IMR-90 (cell line): ENCODE measurements around the gene IGSF22. TPM values are rescaled to one million over a fixed set of nuclear protein-coding genes. Genes with fewer than 3 reads are reported as not detected.

Source experiments
- ATAC-seq: fragments of 200-7000 bp; cut with Tn5 transposase; 2 replicates; pipeline ENCODE4 v1.9.1; 2020; ENCODE audit warnings: low read depth, mild to moderate bottlenecking, moderate library complexity
- BruUV-seq: library from RNA; stranded (reverse); fragments of 400-500 nt; replicated peaks from 2 replicates; lab custom pipeline; 2021; lab: Mats Ljungman, UMichigan
- CTCF ChIA-PET: fragments of 300-600 bp; formaldehyde crosslinking; extraction: SDS; loops from one replicate; lab custom pipeline; 2021; ENCODE audit warnings: antibody characterized with exemption; lab: Yijun Ruan, JAX
- POLR2A ChIA-PET: fragments of 300-600 bp; sonication (Branson Sonifier 250); formaldehyde crosslinking; loops from one replicate; lab custom pipeline; 2022; ENCODE audit warnings: antibody characterized with exemption; ENCODE audit not compliant: unreplicated experiment; lab: Charles Lee
- DNase-seq: peaks from one replicate; pipeline ENCODE4 v3.0.0; 2013
- H2AFZ ChIP-seq: replicated peaks from 2 replicates; pipeline ENCODE3; 2013; ENCODE audit warnings: low read length, mild to moderate bottlenecking; ENCODE audit not compliant: poor library complexity
- H2AK5ac ChIP-seq: 2 replicates; pipeline ENCODE4 v1.6.1; 2013; ENCODE audit warnings: low read depth, low read length, inconsistent platforms
- H2AK9ac ChIP-seq: replicated peaks from 2 replicates; pipeline ENCODE3; 2013; ENCODE audit warnings: mild to moderate bottlenecking, low read depth, low read length, moderate library complexity; ENCODE audit not compliant: poor library complexity
- H2BK120ac ChIP-seq: 2 replicates; pipeline ENCODE4 v1.6.1; 2013; ENCODE audit warnings: low read depth, low read length, inconsistent platforms
- H2BK15ac ChIP-seq: 3 replicates; pipeline ENCODE4 v1.6.1; 2013; ENCODE audit warnings: low read depth, low read length, inconsistent platforms
- H2BK20ac ChIP-seq: 2 replicates; pipeline ENCODE4 v1.6.1; 2013; ENCODE audit warnings: low read depth, mild to moderate bottlenecking, inconsistent platforms, low read length, moderate library complexity
- H2BK5ac ChIP-seq: 2 replicates; pipeline ENCODE4 v1.6.1; 2013; ENCODE audit warnings: mild to moderate bottlenecking, low read depth, low read length, inconsistent platforms; ENCODE audit not compliant: poor library complexity, severe bottlenecking
- H3K14ac ChIP-seq: replicated peaks from 2 replicates; pipeline ENCODE4 v1.6.1; 2013; ENCODE audit warnings: low read depth, low read length, inconsistent platforms
- H3K18ac ChIP-seq: 2 replicates; pipeline ENCODE4 v1.6.1; 2013; ENCODE audit warnings: low read depth, low read length, control low read depth
- H3K23ac ChIP-seq: 2 replicates; pipeline ENCODE4 v1.6.1; 2013; ENCODE audit warnings: low read depth, low read length, inconsistent platforms
- H3K27ac ChIP-seq: 2 replicates; pipeline ENCODE4 v1.5.1; 2013; ENCODE audit warnings: mild to moderate bottlenecking, control low read depth, low read length; ENCODE audit not compliant: insufficient read depth
- H3K27me3 ChIP-seq: 2 replicates; pipeline ENCODE4 v1.6.1; 2013; ENCODE audit warnings: low read length; ENCODE audit not compliant: control insufficient read depth, insufficient read depth
- H3K36me3 ChIP-seq: 2 replicates; pipeline ENCODE4 v1.6.1; 2013; ENCODE audit warnings: low read length, mixed read lengths; ENCODE audit not compliant: control insufficient read depth, insufficient read depth
- H3K4ac ChIP-seq: 2 replicates; pipeline ENCODE4 v1.6.1; 2013; ENCODE audit warnings: low read depth, low read length, inconsistent platforms
- H3K4me1 ChIP-seq: 2 replicates; pipeline ENCODE4 v1.6.1; 2013; ENCODE audit warnings: low read length, mixed read lengths; ENCODE audit not compliant: control insufficient read depth, insufficient read depth
- H3K4me2 ChIP-seq: 2 replicates; pipeline ENCODE4 v1.6.1; 2013; ENCODE audit warnings: low read depth, mild to moderate bottlenecking, control low read depth, low read length, moderate library complexity
- H3K4me3 ChIP-seq: 2 replicates; pipeline ENCODE4 v1.5.1; 2013; ENCODE audit warnings: low read depth, mild to moderate bottlenecking, control low read depth, low read length, moderate library complexity; ENCODE audit not compliant: insufficient read depth
- H3K56ac ChIP-seq: 2 replicates; pipeline ENCODE4 v1.6.1; 2013; ENCODE audit warnings: low read length, inconsistent platforms; ENCODE audit not compliant: insufficient read depth; ENCODE audit errors: extremely low read depth
- H3K79me1 ChIP-seq, 2 experiments: 2 replicates each; pipeline ENCODE4 v1.6.1; 2013; ENCODE audit warnings: low read length in 2 of 2, inconsistent platforms in 1 of 2, low read depth in 1 of 2
- H3K9ac ChIP-seq: 2 replicates; pipeline ENCODE4 v1.6.1; 2013; ENCODE audit warnings: low read depth, low read length, control low read depth
- H3K9me1 ChIP-seq: 2 replicates; pipeline ENCODE4 v1.6.1; 2013; ENCODE audit warnings: low read length, inconsistent platforms; ENCODE audit not compliant: insufficient read depth
- H3K9me3 ChIP-seq: 2 replicates; pipeline ENCODE4 v1.6.1; 2013; ENCODE audit warnings: low read length; ENCODE audit not compliant: control insufficient read depth, insufficient read depth
- H4K20me1 ChIP-seq: 2 replicates; pipeline ENCODE4 v1.6.1; 2013; ENCODE audit warnings: low read length, inconsistent platforms; ENCODE audit not compliant: insufficient read depth
- H4K5ac ChIP-seq: 2 replicates; pipeline ENCODE4 v1.6.1; 2013; ENCODE audit warnings: mild to moderate bottlenecking, low read depth, low read length, control low read depth
- H4K8ac ChIP-seq, 2 experiments: 2 replicates each; pipeline ENCODE4 v1.6.1; 2013; ENCODE audit warnings: low read depth in 2 of 2, low read length in 2 of 2, control low read depth in 1 of 2, inconsistent platforms in 1 of 2
- H4K91ac ChIP-seq: 2 replicates; pipeline ENCODE4 v1.6.1; 2013; ENCODE audit warnings: low read depth, low read length, inconsistent platforms; ENCODE audit not compliant: insufficient read depth
- RFX5 ChIP-seq: IDR thresholded peaks from 2 replicates; pipeline ENCODE4 v1.8.0; 2012; ENCODE audit warnings: low read depth, mild to moderate bottlenecking, low read length, moderate library complexity
- WGBS, 2 experiments: methylation state at CpG; one replicate each; pipeline versions ENCODE4 v1.1.5 to v1.1.7; 2013; ENCODE audit warnings: missing lambda C conversion rate in 2 of 2; ENCODE audit not compliant: insufficient read length in 1 of 2; ENCODE audit errors: extremely low coverage in 2 of 2; 5-methylcytosine and 5-hydroxymethylcytosine counted together
- dilution Hi-C: fragments of 300-500 bp; cut with HindIII; formaldehyde crosslinking; loops from one replicate; pipeline ENCODE4 v1.14.3; 2018; ENCODE audit warnings: low sequenced_read_pairs; ENCODE audit not compliant: unreplicated experiment
- in situ Hi-C: fragments of 300-500 bp; cut with MboI; formaldehyde crosslinking; loops from 3 replicates; pipeline ENCODE4 v1.14.3; 2019; ENCODE audit warnings: low sequenced_read_pairs, inconsistent platforms, mixed read lengths
- intact Hi-C: fragments of 100-400 bp; cut with micrococcal nuclease; formaldehyde crosslinking; loops from 2 replicates; pipeline ENCODE4 v1.10.0; 2022
- polyA plus RNA-seq, 3 experiments: library from polyadenylated mRNA; depleted of rRNA; stranded (reverse); fragments of >200 nt; gene quantifications; 2 replicates each; pipeline ENCODE4 v1.2.3, GENCODE V29; 2012; ENCODE audit warnings: low replicate concordance in 1 of 3
- total RNA-seq: library from RNA; depleted of rRNA; stranded (reverse); fragments of >200 nt; gene quantifications from 2 replicates; pipeline ENCODE4 v1.2.3, GENCODE V29; 2012
- TF ChIP-seq, protein P1 (sequence below): conservative IDR thresholded peaks from 2 replicates; pipeline ENCODE4 v1.5.1; 2012; ENCODE audit warnings: mild to moderate bottlenecking, low read depth, low read length, improper control_type of control experiment
- TF ChIP-seq, protein P2 (sequence below): fragments of 150-350 bp; IDR thresholded peaks from 2 replicates; pipeline ENCODE4 v1.6.1; 2016; ENCODE audit warnings: low read depth, mild to moderate bottlenecking, low read length, moderate library complexity, borderline replicate concordance

Gene IGSF22
- total and polyA plus RNA-seq, 2 of the 4 experiments (the other 2 are of a cell fraction): not detected

DNA sequence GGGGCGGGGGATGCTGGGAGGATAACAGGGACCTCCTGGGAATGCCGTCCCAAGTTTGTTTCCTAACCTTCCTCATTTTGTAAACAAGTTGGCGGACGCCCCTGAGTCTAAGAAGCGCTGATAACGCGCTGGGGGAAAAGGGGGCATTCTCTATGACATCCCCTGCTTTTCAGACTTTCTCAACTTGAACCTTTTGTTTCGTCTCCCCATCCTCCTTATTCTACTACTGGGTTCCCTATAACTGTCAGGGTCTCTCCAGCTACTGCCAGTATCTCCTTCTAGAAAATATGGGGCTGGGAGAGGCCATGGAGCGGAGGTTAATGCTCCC lies 26.8 kb downstream of the IGSF22 start:
- dilution Hi-C loops (no loop called here), intact Hi-C loops (no loop called here), in situ Hi-C loops (no loop called here)
- no CpG with 5 or more reads among the region's 9 CpGs for WGBS, 2 experiments
- ChIA-PET POLR2A (no interaction called here), CTCF (no interaction called here)
- DNase-seq (no peak), ATAC-seq (no peak)
- Histone ChIP-seq H3K4me1 (peaks cover 3% of the 10 kb centered on the region), H3K56ac (no peak overlapping the region), H2AK5ac (no peak overlapping the region), H4K91ac (no peak overlapping the region), H3K9me3 (no peaks in the 10 kb centered on the region), H4K20me1 (no peaks in the 10 kb centered on the region), H3K36me3 (no peaks in the 10 kb centered on the region), H4K5ac (no peak overlapping the region), H2BK5ac (no peak overlapping the region), H3K18ac (no peak overlapping the region), H2AK9ac (no peak overlapping the region), H3K4me2 (peak overlapping the region; percentile 82), H3K23ac (no peak overlapping the region), H2BK15ac (no peak overlapping the region), H3K9ac (no peak overlapping the region), H3K14ac (no peak overlapping the region), H2BK120ac (no peak overlapping the region), H3K4me3 (peak overlapping the region; percentile 86), H2AFZ (peak overlapping the region; percentile 96), H3K9me1 (peaks cover 3% of the 10 kb centered on the region; the same call in 1 of the 2 replicates), H3K27me3 (peaks cover 9% of the 10 kb centered on the region; the same call in 1 of the 2 replicates), H4K8ac (no peak overlapping the region), H3K79me1 (no peaks in the 10 kb centered on the region), H3K27ac (no peak overlapping the region), H3K4ac (no peak overlapping the region), H2BK20ac (no peak overlapping the region)
- no TSS peak for BruUV-seq
- no peak for TF ChIP-seq RFX5
- TF ChIP-seq, protein P1, sequence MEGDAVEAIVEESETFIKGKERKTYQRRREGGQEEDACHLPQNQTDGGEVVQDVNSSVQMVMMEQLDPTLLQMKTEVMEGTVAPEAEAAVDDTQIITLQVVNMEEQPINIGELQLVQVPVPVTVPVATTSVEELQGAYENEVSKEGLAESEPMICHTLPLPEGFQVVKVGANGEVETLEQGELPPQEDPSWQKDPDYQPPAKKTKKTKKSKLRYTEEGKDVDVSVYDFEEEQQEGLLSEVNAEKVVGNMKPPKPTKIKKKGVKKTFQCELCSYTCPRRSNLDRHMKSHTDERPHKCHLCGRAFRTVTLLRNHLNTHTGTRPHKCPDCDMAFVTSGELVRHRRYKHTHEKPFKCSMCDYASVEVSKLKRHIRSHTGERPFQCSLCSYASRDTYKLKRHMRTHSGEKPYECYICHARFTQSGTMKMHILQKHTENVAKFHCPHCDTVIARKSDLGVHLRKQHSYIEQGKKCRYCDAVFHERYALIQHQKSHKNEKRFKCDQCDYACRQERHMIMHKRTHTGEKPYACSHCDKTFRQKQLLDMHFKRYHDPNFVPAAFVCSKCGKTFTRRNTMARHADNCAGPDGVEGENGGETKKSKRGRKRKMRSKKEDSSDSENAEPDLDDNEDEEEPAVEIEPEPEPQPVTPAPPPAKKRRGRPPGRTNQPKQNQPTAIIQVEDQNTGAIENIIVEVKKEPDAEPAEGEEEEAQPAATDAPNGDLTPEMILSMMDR: no peak
- TF ChIP-seq, protein P2, sequence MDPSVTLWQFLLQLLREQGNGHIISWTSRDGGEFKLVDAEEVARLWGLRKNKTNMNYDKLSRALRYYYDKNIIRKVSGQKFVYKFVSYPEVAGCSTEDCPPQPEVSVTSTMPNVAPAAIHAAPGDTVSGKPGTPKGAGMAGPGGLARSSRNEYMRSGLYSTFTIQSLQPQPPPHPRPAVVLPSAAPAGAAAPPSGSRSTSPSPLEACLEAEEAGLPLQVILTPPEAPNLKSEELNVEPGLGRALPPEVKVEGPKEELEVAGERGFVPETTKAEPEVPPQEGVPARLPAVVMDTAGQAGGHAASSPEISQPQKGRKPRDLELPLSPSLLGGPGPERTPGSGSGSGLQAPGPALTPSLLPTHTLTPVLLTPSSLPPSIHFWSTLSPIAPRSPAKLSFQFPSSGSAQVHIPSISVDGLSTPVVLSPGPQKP: no peak
